GM13976 (cell line): Measurements from ENCODE around the gene MX1.

Source experiments
- DNase-seq: peaks from one replicate; pipeline ENCODE4 v3.0.0; 2012; ENCODE audit warnings: low spot score
- in situ Hi-C: fragments of 300-500 bp; cut with MboI; formaldehyde crosslinking; loops from one replicate; pipeline ENCODE4 v1.12.0; 2022; ENCODE audit warnings: low sequenced_read_pairs, mixed read lengths, inconsistent platforms; ENCODE audit not compliant: unreplicated experiment
- TF ChIP-seq, protein P1 (sequence below): IDR thresholded peaks from 2 replicates; pipeline ENCODE4 v1.5.1; 2012; ENCODE audit warnings: borderline replicate concordance, mild to moderate bottlenecking; ENCODE audit not compliant: insufficient read depth; ENCODE audit errors: extremely low read depth, missing control alignments, control extremely low read depth

Gene MX1

DNA sequence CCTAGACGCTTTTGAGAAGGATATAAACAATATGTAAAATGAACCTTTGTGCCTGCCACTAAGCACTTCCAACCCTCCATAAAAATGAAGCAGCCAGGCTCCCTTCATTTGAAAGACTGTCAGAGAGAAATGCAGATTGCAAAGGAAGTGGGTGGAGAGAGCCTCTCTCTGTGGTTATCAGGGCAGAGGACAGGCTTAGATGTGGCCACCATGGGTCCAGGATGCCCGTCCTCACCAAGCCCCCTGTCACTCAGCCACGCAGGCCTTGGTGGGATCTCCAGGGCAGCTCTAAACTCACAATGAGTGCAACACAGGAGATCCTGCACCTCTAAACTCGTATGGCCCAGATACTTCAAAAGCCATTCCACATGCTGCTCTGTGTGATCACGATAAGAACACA, 44.0 kb downstream of the MX1 start:
- TF ChIP-seq, protein P1, sequence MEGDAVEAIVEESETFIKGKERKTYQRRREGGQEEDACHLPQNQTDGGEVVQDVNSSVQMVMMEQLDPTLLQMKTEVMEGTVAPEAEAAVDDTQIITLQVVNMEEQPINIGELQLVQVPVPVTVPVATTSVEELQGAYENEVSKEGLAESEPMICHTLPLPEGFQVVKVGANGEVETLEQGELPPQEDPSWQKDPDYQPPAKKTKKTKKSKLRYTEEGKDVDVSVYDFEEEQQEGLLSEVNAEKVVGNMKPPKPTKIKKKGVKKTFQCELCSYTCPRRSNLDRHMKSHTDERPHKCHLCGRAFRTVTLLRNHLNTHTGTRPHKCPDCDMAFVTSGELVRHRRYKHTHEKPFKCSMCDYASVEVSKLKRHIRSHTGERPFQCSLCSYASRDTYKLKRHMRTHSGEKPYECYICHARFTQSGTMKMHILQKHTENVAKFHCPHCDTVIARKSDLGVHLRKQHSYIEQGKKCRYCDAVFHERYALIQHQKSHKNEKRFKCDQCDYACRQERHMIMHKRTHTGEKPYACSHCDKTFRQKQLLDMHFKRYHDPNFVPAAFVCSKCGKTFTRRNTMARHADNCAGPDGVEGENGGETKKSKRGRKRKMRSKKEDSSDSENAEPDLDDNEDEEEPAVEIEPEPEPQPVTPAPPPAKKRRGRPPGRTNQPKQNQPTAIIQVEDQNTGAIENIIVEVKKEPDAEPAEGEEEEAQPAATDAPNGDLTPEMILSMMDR = no peak
- in situ Hi-C loops = loop anchor here (25.0 kb wide), 1 partner anchor 183 kb away; no protein-coding TSS in a partner anchor
- no peak for DNase-seq

DNA sequence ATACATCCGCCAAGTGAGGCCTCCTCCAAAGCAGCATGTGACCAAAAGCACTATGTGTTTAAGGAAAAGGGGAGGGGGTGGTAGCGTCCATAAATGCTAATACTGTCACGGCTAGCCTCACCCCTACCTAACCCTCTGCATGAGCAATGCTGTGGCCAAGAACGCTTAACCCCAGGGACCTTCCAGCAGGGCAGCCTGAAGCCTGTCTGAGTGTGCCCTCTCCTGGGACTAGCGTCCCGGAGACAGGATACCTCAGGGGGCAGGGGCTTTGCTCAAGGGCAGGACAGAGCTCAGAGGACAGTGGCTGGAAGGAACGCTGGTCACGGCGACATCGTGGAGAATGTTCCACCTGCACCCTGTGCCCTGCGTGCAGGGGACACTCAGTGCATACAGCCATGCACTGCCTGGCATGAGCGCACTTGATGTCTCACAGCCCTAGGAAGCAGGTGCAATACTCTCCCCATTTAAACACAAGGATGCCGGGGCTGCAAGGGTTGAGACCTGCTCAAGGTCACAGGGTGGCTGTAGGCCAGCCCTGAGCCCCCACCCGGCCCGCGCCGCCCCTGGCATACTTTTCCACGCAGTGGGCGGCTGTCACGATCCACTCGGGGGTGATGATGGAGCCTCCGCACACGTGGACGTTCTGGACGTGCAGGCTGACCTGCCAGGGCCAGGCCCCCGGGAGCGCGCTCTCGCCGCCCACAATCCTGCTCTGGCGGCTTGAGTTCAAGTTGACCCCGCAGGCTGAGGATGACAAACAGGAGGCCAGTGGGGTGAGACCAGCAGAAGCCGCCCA, 46.9 kb downstream of the MX1 start:
- in situ Hi-C loops = loop anchor here (25.0 kb wide), 1 partner anchor 186 kb away; no protein-coding TSS in a partner anchor
- DNase-seq = no peak
- TF ChIP-seq, protein P1 = no peak

DNA sequence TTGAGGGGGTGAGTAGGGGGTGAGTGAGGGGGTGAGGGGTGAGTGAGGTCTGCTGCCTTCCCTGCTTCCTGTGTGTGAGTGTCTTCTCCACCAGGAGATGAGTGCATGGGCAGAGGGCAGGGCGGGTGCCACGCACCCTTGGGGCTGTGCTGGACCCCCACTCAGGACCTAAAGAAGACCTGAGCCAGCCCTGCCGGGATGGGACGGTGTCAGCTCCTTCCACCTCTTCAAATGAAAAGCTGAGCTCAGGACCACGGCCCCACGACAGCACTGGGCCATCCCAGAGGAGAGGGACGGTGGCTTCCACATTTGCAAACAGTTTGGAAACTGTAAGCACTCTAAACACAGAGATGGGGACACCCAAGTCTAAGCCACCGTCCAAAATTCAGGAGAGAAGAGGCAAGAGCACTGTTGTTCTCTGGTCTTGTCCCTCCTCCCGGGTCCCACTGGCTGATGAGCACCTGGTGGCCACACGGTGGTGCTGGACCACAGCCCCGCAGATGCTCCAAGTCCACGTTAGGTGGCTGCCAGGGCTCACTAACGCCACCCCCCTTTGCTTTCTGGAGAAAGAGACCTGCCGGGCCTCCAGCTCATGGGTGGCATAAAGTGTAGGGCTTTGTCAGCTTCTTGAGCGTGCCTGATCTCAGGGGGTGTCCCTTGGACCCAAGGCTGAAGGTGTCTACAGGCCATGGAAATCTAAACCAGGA, 49.8 kb downstream of the MX1 start:
- in situ Hi-C loops = no loop called here
- no peak for DNase-seq
- TF ChIP-seq, protein P1 = no peak

DNA sequence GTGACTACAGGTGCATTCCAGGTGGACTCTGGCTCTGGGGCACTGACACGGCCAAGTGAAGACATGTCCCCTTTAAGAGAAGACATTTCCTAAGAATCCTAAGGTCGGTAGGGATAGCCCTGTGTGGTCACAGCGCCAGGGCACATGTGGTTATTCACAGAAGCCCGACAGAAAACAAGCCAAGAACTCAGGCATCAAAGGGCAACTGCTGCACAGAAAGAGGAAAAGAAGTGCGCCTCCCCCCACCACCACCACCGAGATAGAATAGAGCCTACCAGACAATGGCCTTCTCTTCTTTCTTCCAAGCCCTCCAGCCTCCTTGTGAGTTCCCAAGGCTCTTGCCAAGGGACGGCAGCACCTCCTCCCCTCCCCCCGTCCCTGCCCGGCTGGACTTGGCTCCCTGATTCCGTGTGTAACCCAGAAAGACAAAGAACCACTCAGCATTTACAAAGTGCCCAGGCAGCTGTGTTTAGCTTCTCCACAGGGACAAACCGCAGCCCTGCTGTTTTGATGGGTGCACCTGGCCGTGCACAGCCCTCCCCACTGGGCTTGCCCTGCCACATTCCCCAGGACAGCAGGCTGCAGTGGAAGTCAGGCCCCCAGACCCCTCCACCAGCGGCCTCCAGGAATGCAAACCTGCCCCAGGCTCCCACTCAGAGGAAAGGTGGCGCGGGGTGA, 51.7 kb downstream of the MX1 start:
- DNase-seq = no peak
- in situ Hi-C loops = no loop called here
- TF ChIP-seq, protein P1 = no peak

DNA sequence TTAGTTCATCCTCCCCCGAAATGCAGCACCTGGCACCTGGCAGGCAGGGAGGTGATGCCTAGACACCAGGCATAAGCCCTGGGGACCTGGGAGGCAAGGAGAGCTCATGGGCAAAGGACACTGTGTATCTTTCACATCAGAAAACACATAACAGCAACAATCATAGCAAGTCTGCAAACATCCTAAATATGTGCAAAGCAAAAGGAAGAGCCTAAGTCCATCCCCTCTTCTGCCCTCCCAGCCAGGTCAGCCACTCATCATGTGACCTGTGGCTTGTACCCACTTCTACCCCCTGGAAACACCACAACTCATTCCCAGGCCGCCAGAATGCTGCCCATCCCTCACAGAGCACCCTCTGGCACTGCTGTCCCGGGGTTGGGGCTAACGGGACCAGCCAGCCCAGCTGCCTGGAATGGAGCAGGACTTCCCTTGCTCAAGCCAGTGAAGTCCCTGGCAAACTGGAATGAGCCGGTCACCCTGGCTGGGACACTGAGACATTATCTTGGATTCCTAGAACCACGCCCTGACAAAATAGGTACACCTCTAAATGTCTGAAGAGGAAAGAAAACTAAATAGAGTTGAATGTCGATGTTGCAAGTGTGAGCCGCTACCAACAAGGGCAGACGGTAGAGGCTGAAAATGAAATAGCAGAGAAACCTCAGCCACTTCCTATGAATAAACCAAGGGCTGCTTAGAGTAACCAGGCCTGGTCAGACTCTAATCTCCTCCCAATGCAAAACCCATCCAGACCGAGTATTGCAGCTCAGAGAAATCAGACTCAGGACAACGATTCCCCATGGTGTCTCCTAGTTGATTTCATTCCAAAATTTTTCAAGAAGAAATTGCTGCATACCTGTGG, 52.5 kb downstream of the MX1 start:
- DNase-seq = no peak
- in situ Hi-C loops = no loop called here
- TF ChIP-seq, protein P1 = no peak

DNA sequence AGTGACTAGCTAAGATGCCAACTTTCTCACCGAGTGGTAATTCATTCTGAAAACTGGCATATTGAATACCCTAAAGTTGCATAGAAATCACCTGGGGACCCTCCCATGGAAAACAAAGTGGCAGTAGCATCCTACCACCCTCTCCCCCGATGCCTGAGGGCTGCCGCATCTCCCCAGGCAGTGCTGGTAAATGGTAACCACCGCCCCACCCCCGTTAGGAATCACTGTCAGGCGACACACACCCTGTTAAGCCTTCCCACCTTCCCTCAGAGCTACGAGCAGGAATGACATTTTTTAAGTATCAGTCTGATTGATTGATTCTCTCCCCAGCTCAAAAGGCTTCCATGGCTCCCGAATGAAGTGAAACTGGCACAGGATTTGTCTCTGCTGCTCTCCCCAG, 53.6 kb downstream of the MX1 start:
- no peak for DNase-seq
- in situ Hi-C loops = no loop called here
- TF ChIP-seq, protein P1 = no peak
